NCI-H345 (cell line): ENCODE data around the gene ZNF709.
"Not testable (repeated sequence)": the region's sequence is repeated elsewhere in the genome, so short reads cannot be mapped to it uniquely, and the experiment has no call there.

ENCODE experiments used
- DNase-seq: peaks from one replicate; lab custom pipeline; 2025; lab: John Stamatoyannopoulos, UW

Gene ZNF709

DNA sequence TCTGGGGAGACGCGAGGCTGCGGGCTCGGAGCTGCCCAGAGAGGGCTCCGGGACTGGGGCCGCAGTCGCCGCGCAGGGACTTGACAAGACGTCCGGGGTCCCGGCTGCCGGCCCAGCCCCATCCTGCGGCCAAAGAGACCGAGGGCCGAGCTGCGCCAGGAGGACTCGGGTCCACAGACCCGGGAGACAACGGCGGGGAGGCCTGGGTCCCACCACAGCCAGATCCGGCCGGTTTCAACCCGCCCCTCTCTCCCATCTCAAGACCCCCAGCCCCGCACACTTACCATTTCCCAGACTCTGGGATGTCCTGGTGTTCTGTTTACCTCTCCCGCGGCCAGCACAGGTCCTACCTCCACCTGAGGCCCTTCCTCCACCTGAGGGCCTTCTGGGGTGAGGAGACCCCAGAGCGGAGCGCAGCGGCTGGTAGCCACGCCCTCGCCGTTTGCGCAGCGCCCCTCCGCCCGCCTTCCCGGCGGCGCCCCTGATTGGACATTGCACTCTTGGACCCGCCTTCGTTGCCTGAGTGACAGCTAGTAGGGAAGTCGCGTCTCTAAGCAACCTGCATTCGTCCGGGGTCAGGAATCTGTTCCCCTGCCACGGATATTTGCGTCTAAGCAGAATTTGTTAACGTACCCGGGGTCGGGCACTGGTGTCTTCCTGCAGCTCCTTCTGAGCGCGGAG lies at the start of gene ZNF709:
TSS of gene ZNF709 (minus strand) at position 446 of the 681 bp plus-strand sequence. CDS start at position 287, 159 bp downstream.
- peak; percentile 72 for DNase-seq

DNA sequence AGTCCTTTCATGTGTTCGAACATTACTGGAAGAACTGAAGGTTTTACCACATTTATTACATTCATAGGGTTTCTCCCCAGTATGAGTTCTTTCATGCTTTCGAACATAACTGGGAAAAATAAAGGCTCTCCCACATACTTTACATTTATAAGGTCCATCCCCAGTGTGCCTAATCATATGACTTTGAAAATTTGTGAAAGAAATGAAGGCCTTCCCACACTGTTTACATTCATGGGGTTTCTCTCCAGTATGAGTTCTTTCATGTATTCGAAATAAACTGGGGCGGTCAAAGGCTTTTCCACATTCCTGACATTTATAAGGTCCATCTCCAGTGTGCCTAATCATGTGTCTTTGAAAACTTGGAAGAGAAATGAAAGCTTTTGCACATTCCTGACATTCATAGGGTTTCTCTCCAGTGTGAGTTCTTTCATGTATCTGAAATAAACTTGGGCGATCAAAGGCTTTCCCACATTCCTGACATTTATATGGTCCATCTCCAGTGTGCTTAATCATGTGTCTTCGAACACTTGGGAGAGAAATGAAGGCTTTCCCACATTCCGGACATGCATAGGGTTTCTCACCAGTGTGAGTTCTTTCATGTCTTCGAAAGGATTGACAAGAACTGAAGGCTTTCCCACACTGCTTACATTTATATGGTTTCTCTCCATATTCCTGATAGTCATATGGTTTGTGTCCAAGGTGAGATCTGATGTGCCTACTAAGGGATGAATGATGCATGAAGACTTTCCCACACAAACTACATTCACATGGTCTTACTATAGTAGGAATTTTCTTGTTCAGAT lies 42.6 kb upstream of the ZNF709 start:
- DNase-seq, result no peak

DNA sequence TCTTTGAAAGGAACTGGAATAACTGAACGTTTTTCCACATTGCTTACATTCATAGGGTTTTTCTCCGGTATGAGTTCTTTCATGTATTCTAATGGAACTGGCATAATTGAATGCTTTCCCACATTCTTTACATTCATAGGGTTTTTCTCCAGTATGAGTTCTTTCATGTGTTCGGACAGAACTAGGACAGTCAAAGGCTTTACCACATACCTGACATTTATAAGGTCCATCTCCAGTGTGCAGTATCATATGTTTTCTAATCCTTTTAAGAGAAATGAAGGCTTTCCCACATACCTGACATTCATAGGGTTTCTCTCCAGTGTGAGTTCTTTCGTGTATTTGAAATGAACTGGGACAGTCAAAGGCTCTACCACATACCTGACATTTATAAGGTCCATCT lies 41.9 kb upstream of the ZNF709 start:
- DNase-seq, result no peak

- DNase-seq, result no peak
Measured at GRCh38 chr19:12521996-12522395, 37.4 kb upstream of the ZNF709 start.

- DNase-seq, result no peak
Measured at GRCh38 chr19:12513531-12514061, 29.0 kb upstream of the ZNF709 start.

GRCh38 chr19:12497032-12497431 lies 12.4 kb upstream of the ZNF709 start:
- DNase-seq, result no peak

DNA sequence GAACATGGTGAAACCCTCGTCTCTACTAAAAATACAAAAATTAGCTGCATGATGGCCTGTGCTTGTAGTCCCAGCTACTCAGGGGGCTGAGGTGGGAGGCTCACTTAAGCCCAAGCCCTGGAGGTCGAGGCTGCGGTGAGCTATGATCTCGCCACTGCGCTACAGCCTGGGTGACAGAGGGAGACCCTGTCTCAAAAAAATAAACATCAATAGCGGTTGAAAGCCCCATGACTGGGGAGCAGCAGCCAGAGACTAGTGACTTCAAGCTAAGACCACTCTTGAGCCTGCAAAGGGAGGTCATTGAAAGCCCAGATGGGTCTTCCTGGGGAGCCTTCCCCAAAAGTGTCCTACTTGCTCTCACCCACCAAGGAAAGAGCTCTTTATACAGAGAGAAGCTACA lies 11.9 kb upstream of the ZNF709 start:
- DNase-seq, result no peak

GRCh38 chr19:12495002-12495802 lies 10.6 kb upstream of the ZNF709 start:
- DNase-seq, result peak; percentile 79

DNA sequence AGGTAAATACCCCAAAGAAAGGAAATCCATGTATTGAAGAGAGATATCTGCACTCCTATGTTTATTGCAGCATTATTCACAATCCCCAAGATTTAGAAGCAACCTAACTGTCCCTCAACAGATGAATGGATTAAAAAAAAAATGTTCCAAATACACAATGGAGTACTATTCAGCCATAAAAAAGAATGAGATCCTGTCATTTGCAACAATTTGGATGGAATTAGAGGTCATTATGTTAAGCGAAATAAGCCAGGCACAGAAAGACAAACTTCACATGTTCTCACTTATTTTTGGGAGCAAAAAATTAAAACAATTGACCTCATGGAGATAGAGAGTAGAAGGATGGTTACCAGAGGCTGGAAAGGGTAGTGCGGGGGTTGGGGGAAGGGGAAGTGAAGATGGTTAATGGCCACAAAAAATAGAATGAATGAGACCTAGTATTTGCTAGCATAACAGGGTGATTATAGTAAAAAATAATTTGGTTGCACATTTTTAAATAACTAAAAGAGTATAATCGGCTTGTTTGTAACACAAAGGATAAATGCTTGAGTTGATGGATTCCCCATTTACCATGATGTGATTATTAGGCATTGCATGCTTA lies 9.7 kb upstream of the ZNF709 start:
- DNase-seq, result no peak

- not testable (repeated sequence) for DNase-seq
Measured at GRCh38 chr19:12486265-12486783, 1.7 kb upstream of the ZNF709 start.

- no peak for DNase-seq
Measured at GRCh38 chr19:12485571-12485970, 955 bp upstream of the ZNF709 start.

DNA sequence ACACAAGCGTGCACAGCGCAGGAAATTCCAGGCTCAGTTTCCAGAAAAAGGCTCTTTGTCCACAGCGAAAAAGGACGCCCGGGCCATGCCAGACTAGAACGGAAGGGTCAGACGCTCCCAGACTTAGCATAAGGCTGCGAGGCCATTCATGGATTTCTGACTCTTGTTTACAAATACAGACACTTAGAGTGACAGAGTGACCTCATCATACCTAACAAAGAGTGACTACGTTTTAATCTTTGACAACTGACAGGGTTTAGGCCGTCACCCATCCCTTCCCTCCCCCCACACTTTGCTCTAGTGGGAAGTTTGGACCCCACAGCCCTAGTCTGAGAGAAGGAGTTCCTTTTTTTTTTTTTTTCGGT lies 418 bp upstream of the ZNF709 start:
- no peak for DNase-seq

DNA sequence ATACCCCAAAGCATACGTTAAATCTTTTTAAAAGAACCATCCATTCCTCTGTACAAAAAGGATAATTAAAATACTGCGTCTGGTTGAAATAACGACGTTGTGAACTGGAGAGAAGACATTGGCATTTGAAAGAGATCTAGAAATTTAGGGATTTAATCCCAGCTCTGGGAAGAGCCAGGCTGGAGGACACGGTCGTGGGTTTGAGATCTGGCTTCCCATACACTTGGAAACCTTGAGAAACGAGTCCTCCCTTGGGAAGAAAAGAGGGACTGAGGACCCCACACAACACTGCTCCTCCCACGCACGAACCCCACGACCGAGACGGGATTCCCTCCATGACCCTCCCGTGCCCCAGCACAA lies 625 bp downstream of the ZNF709 start:
- DNase-seq, result no peak

GRCh38 chr19:12482509-12482886 lies 2.1 kb downstream of the ZNF709 start:
- DNase-seq, result no peak

- DNase-seq, result no peak
Measured at GRCh38 chr19:12481781-12482508, 2.7 kb downstream of the ZNF709 start.

- DNase-seq, result no peak
Measured at GRCh38 chr19:12478234-12478941, 6.2 kb downstream of the ZNF709 start.

- not testable (repeated sequence) for DNase-seq
Measured at GRCh38 chr19:12467651-12468050, 17.0 kb downstream of the ZNF709 start.

DNA sequence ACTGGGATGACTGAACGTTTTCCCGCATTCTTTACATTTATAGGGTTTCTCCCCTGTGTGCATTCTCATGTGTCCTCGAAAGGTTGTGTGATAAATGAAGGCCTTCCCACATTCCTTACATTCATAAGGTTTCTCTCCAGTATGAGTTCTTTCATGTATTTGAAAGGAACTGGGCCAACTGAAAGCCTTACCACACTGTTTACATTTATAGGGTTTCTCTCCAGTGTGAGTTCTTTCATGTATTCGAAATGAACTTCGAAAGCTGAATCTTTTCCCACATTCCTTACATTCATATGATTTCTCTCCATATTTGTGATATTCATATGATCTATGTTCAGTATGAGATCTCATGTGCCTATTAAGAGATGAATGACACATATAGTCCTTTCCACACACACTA lies 19.4 kb downstream of the ZNF709 start:
- no peak for DNase-seq

GRCh38 chr19:12464769-12465168 lies 19.8 kb downstream of the ZNF709 start:
- no peak for DNase-seq

DNA sequence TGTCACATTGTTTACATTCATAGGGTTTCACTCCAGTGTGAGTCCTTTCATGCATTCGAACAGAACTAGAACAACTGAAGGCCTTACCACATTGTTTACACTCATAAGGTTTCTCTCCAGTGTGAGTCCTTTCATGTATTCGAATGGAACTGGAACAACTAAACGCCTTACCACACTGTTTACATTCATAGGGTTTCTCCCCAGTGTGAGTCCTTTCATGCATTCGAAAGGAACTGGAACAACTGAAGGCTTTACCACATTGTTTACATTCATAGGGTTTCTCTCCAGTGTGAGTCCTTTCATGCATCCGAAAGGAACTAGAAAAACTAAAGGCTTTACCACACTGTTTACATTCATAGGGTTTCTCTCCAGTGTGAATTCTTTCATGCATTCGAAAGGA lies 20.5 kb downstream of the ZNF709 start:
- not testable (repeated sequence) for DNase-seq

DNA sequence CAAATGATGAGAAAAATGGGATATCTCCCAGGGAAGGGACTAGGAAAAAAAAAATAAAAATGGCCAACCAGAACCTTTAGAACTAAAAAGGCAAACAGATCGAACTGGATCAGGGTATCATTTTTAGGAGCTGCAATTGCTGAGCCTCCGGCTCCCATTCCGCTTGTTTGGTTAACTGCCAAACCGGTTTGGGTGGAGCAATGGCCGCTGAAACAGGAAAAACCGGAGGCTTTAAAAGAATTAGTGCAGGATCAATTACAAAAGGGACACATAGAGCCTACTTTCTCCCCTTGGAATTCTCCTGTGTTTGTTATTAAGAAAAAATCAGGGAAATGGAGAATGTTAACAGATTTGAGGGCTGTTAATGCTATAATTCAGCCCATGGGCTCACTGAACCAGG lies 31.1 kb downstream of the ZNF709 start:
- DNase-seq, result no peak
